ENCODE results near the gene SPEM3. TPM values are rescaled to one million over a fixed set of nuclear protein-coding genes. Genes with fewer than 3 reads are reported as not detected.

Gene SPEM3
- total RNA-seq, 1 donor from 2014 or later, result not detected

DNA sequence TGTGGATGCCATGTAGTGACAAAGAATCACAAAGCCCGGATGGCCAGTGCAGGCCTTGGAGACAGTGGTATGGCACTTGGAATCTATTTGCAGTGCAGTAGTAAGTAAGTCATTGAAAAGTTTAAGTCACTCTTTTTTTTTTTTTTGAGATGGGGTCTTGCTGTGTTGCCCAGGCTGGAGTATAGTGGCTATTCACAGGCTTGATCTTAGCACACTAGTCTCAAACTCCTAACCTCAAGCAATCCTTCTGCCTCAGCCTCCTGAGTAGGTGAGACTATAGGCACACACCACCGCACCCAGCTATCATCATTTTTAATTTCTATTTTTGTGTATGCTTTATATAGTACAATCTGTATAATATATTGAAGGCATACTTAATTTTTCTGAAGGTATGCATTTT, 30.0 kb upstream of the SPEM3 start:
- intact Hi-C loops (cut with DNase I), result no loop called here
- ATAC-seq (no peak), DNase-seq (ENCODE audit: missing footprints) (no peak)

DNA sequence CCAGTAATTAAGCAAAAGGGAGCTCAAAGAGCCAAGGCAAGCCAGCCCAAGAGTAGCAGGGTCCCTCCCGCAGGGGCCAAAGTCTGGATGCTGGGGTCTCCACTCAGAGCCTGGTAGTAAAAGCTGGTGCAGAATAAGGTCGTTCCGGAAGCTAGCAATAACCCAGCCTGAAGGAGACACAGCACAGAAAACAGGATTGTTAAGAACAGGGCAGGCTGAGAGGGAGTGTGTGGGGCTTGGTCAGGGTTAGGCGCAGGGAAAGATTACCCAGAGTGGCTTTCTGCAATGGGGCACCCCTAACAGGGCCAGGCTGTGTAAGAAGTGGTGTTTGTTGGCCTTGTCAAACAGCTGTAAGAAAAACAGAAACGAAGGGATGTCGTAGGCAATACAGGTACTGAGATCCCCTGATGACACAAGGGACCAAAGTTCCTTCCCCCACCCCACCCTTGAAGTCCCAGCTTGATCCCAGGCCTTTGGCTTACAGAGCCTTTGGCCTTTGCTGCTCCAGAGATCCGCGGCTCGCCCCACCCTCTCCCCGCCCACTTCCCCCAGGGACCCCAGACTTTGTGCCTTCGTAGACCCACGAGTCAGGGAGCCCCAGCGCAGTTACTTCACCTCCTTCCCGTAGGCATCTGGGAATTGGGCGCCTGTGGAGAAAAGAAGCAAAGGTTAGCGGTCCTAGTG, 25.5 kb upstream of the SPEM3 start:
- intact Hi-C loops (cut with DNase I), result no loop called here
- peak; percentile 79 for DNase-seq (ENCODE audit: missing footprints)

DNA sequence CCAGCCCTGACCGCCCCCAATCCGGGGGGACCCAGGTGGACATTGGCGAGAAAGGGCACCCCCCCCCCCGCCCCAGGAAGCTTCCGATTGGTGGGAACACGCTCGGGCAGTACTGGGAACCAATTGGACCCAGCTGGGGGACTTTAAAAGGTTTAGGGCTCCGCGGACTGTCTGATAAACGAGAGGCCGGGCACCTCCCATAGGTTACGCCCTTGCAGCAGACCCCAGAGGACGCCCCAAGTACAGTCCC, 25.0 kb upstream of the SPEM3 start:
- DNase-seq (ENCODE audit: missing footprints), result no peak
- ATAC-seq, result peak; percentile 55
- intact Hi-C loops (cut with DNase I), result no loop called here

More for the DNA sequence above, 25.5 kb upstream of the SPEM3 start:
- peak; percentile 23 for ATAC-seq

DNA sequence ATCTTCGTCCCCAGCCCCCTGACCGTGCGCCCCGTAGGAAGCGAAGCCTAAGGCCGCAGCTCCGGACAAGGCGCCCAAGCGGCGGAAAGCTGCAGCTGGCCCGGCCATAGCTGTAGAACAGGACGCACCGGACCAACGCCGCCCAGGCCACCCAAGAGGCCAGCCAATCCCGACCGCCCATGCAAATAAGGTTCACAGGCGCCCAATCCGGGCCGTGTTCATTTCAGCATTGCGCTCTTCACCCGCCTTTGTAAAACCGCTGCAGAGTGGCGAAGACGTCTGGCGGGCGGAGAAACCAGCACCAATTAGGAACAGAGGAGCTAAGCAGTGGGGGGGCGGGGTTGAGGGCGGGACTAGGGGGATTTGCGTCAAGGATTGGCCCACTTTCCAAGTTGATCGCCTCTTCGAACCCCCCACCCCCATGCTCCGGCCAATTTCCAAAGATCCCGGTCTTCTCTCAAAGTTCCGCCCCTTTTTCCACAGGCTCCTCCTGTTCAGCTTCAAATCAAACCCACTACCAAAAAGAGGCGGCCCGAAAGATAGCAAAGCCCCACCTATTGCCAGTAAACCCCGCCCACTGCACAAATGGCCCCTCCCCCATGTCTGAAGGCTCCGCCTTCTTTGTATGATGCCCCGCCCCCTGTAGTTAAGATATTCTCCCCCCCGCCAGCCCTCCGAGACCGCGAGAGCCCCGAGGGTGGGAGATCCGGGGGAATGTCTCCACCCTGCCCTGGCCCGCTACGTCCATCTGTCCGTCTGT, 24.5 kb upstream of the SPEM3 start, which contains the start of gene TMEM256:
TSS of gene TMEM256 (minus strand) at position 121 of the 760 bp plus-strand sequence. CDS start at position 108, 13 bp downstream.
- intact Hi-C loops (cut with DNase I), result loop anchor here (2.0 kb wide), 2 partner anchors 31 to 81 kb away; partner anchors contain the start of genes POLR2A and TMEM102
- peak; percentile 94 for ATAC-seq
- DNase-seq (ENCODE audit: missing footprints), result peak; percentile 99

DNA sequence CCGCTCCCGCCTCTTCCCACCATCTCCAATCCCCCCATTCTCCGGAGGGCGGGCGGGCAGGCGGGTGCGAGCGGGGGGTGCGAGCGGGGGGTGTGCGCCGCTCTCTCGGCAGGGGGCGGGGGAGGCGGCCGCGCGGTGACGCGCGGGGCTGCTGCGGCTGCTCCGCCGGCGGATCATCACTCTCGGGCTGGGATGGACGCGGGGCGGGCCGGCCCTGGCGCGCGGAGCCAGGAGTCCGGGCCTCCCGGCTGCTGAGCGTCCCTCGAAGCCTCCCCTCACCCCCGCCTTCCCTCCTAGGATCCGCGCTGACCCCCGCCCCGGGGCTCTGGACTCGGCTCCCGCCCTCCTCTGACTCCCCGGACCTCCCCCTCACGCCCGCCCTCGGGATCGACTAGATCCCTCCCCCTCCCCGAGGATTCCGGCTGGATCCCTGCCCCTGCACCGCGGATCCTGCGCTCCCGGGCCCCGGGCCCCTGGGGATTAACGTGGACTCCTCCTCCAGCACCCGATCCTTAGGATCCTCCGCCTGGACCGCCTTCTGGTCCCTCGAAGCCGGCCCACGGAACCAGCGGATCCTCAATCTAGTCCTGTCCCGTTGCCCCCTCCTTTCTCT, 23.8 kb upstream of the SPEM3 start:
- intact Hi-C loops (cut with DNase I), result loop anchor here (2.0 kb wide), 2 partner anchors 30 to 80 kb away; partner anchors contain the start of genes POLR2A and TMEM102
- ATAC-seq (peak; percentile 51), DNase-seq (ENCODE audit: missing footprints) (peak; percentile 76)

DNA sequence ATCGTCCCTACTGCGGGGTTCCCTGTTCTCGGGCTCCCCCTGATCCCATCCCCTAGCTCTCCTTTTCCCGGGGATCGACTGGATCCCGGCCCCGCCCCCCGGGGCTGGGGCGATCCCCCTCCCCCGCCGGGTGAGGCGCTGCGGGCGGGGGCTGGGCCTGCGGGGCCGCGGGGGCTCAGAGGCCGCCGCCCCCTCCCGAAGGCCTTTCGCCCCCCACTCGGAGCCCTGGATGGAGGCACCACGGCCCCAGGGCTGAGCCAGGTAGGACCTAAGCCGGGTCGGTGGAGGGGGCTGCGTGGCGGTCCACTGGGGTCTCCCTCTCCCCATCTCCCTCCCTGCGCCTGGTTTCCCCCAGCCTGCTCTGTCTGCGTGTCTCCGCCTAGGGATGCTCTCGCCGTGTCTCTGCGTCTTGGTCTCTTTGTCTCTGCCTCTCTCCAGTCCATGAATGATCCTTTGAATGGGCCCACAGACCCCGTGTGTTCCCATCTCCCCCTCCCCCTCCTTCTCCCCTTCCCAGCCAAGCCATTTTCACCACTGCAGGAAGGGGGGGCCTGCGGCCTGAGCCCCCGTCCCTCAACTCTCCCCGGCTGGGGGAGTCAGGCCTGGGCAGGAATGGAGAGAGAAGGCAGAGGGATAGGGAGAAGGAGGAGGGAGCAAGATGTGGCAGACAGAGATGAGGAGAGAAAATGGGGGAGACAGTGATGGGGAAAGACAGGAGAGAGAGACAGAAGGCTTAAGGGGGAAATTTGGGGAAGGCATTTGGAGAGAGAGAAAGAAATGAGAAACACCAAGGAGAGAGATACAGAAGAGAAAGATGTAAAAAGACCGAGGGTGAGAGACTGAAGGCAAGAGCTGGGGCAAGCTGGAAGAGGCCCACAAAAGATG, 23.1 kb upstream of the SPEM3 start:
- intact Hi-C loops (cut with DNase I), result loop anchor here (2.0 kb wide), 2 partner anchors 29 to 79 kb away; partner anchors contain the start of genes POLR2A and TMEM102
- ATAC-seq (no peak), DNase-seq (ENCODE audit: missing footprints) (no peak)

GRCh38 chr17:7406235-7406825, 22.3 kb upstream of the SPEM3 start:
- ATAC-seq (no peak), DNase-seq (ENCODE audit: missing footprints) (no peak)
- intact Hi-C loops (cut with DNase I), result no loop called here

DNA sequence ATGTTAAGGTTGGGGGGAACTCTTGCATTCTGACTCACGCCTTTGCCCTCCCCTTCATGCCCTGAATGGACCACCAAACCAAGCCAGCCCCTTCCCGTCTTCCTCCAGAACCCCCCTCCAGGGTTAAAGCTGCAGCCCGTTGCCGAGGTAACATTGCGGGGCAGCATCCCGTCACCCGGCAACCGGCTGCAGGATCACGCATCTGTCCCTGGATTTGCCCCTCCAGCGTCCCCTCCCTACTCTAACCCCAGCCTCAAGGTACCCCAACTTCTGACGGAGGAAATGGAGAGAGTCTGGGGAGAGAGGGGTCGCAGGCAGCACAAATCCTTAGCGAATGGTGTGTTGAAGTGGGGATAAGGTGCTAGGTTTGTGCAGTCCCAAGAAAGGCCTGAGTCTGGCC, 21.6 kb upstream of the SPEM3 start:
- ATAC-seq, result no peak
- no peak for DNase-seq (ENCODE audit: missing footprints)
- intact Hi-C loops (cut with DNase I), result no loop called here

GRCh38 chr17:7407485-7408251, 21.0 kb upstream of the SPEM3 start, which contains the start of gene NLGN2:
NLGN2 (plus strand) TSS chr17:7407845; CDS start chr17:7408256, 411 bp downstream.
- ATAC-seq (no peak), DNase-seq (ENCODE audit: missing footprints) (no peak)
- intact Hi-C loops (cut with DNase I), result no loop called here

DNA sequence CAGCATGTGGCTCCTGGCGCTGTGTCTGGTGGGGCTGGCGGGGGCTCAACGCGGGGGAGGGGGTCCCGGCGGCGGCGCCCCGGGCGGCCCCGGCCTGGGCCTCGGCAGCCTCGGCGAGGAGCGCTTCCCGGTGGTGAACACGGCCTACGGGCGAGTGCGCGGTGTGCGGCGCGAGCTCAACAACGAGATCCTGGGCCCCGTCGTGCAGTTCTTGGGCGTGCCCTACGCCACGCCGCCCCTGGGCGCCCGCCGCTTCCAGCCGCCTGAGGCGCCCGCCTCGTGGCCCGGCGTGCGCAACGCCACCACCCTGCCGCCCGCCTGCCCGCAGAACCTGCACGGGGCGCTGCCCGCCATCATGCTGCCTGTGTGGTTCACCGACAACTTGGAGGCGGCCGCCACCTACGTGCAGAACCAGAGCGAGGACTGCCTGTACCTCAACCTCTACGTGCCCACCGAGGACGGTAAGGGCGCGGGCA, 20.4 kb upstream of the SPEM3 start:
- intact Hi-C loops (cut with DNase I), result no loop called here
- no peak for ATAC-seq
- DNase-seq (ENCODE audit: missing footprints), result no peak

- ATAC-seq (no peak), DNase-seq (ENCODE audit: missing footprints) (no peak)
- intact Hi-C loops (cut with DNase I), result no loop called here
Observed at GRCh38 chr17:7408863-7409262, 19.8 kb upstream of the SPEM3 start.

DNA sequence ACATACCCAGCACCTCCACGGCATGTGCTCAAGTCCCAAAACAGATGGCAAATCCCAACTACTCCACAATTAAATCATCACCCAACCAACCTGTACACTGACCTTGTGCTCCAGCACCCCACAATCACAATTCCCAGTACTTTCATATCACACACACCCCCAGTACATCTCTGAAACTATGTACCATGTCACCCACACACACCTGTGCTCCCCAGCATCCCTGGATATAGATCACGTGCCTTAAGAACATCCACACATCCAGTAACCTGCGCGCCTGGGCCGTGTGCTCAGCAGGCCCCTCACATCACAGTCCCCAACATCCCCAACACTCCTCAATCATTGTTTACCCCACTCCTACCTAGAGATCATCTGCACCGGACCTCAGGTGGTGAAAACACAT, 18.9 kb upstream of the SPEM3 start:
- intact Hi-C loops (cut with DNase I), result no loop called here
- DNase-seq (ENCODE audit: missing footprints), result no peak

GRCh38 chr17:7410634-7411426, 17.8 kb upstream of the SPEM3 start:
- DNase-seq (ENCODE audit: missing footprints), result no peak
- intact Hi-C loops (cut with DNase I), result no loop called here
- ATAC-seq, result no peak

More for the DNA sequence above, 18.9 kb upstream of the SPEM3 start:
- no peak for ATAC-seq

DNA sequence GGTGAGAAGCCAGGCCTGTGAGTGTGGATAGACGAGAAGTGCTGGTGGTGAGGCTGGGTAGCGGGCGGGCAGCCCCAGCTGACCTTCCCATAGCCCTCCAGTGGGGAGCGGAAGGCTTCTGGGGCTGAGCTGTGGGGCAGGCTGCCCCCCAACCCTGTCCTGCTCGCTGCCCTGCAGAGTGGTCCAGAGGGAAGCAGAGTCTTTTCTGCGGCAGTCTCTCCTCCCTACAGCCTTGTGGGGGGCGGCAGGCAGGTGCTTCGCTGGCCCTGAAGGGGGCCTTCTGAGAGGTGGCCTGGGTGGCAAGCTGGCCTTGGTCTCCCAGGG, 17.3 kb upstream of the SPEM3 start:
- no peak for ATAC-seq
- intact Hi-C loops (cut with DNase I), result no loop called here
- DNase-seq (ENCODE audit: missing footprints), result no peak

DNA sequence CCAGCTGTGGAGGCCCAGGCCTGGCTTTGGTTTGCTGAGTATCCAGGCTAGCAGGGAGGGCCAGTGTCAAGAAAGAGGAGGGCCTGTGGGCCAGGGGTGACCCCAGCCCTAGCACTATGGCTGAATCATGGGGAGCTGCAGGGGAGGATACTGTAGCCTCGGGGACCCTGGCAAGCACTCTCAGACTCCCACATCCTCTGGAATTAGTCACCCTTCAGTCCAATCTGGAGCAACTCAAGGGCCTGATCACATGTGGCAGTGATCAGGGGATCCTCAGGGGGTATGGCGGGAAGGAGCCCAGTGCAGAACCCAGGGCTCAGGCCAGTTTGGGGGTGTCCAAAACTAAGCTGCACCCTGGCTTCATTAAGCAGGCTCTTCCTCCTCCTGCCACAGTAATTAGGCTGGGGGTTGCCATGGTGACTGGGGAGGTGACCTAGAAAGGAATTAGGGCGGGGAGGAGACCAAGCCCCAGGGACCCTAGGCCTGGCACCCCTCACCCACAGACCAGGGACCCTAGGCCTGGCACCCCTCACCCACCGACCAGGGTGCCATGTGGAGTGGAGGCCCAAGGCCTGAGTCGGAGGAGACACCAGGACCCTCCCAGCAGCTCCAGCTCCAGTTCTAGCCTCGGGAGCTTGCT, 15.2 kb upstream of the SPEM3 start:
- intact Hi-C loops (cut with DNase I), result no loop called here
- DNase-seq (ENCODE audit: missing footprints), result no peak
- ATAC-seq, result no peak

- intact Hi-C loops (cut with DNase I), result no loop called here
- DNase-seq (ENCODE audit: missing footprints) (no peak), ATAC-seq (no peak)
Observed at GRCh38 chr17:7414837-7415236, 13.8 kb upstream of the SPEM3 start.

DNA sequence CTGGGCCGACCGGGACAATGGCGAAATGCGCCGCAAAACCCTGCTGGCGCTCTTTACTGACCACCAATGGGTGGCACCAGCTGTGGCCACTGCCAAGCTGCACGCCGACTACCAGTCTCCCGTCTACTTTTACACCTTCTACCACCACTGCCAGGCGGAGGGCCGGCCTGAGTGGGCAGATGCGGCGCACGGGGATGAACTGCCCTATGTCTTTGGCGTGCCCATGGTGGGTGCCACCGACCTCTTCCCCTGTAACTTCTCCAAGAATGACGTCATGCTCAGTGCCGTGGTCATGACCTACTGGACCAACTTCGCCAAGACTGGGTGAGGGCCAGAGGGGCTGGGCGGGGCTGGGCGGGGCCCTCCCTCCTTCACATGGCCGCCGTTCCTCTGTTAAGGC, 12.9 kb upstream of the SPEM3 start:
- intact Hi-C loops (cut with DNase I), result no loop called here
- DNase-seq (ENCODE audit: missing footprints) (no peak), ATAC-seq (no peak)

Measured in Right ventricle myocardium inferior (tissue), 1 donor.